GM21526 (cell line): Measurements from ENCODE around the gene SESN2.
A peak's percentile ranks its signal among the peaks of the same experiment; 100 is the strongest.

Experiments
- ATAC-seq: cut with Tn5 transposase; IDR thresholded peaks from one replicate; pipeline ENCODE4 v1.9.1; 2021; ENCODE audit warnings: moderate library complexity; ENCODE audit not compliant: unreplicated experiment, low FRiP score

SESN2 gene

GRCh38 chr1:28259252-28259933 is at the start of gene SESN2:
SESN2 (plus strand) TSS chr1:28259518; CDS start chr1:28259848, 330 bp downstream.
- ATAC-seq, result peak; percentile 89

GRCh38 chr1:28209700-28210099 is 49.6 kb upstream of the SESN2 start:
- no peak for ATAC-seq

- ATAC-seq, result no peak
These were observed 46.0 kb upstream of the SESN2 start for GRCh38 chr1:28213315-28213714.

GRCh38 chr1:28229089-28229488 is 30.2 kb upstream of the SESN2 start:
- no peak for ATAC-seq

GRCh38 chr1:28229996-28230395 is 29.3 kb upstream of the SESN2 start:
- ATAC-seq, result no peak

- peak; percentile 56 for ATAC-seq
These were observed 26.6 kb upstream of the SESN2 start, which contains the start of gene DNAJC8 for GRCh38 chr1:28232558-28233263. DNAJC8 (minus strand) TSS chr1:28233029; CDS start chr1:28232998, 31 bp downstream.

- no peak for ATAC-seq
These were observed 26.1 kb upstream of the SESN2 start for GRCh38 chr1:28233264-28233606.

- peak; percentile 73 for ATAC-seq
These were observed 23.3 kb upstream of the SESN2 start, which contains the start of gene ATP5IF1 for GRCh38 chr1:28235755-28236655. ATP5IF1 (plus strand) TSS chr1:28236124; CDS start chr1:28236184, 60 bp downstream.

- no peak for ATAC-seq
These were observed 22.5 kb upstream of the SESN2 start for GRCh38 chr1:28236656-28237322.

- ATAC-seq, result no peak
These were observed 20.3 kb upstream of the SESN2 start for GRCh38 chr1:28239004-28239403.

- no peak for ATAC-seq
These were observed 19.3 kb upstream of the SESN2 start for GRCh38 chr1:28240024-28240423.

- no peak for ATAC-seq
These were observed 17.6 kb upstream of the SESN2 start for GRCh38 chr1:28241638-28242241.

GRCh38 chr1:28243685-28244311 is 15.5 kb upstream of the SESN2 start:
- no peak for ATAC-seq

GRCh38 chr1:28244549-28245251 is 14.6 kb upstream of the SESN2 start:
- ATAC-seq, result no peak

GRCh38 chr1:28246427-28246832 is 12.9 kb upstream of the SESN2 start:
- no peak for ATAC-seq

GRCh38 chr1:28247612-28248272 is 11.6 kb upstream of the SESN2 start:
- ATAC-seq, result no peak

GRCh38 chr1:28248273-28249012 is 10.9 kb upstream of the SESN2 start:
- ATAC-seq, result peak; percentile 33
